CD4-positive, alpha-beta T cell treated with Interleukin-15 for 1 hour (primary cell): ENCODE data around the gene CPEB3.

Experiments
- DNase-seq: peaks from one replicate; pipeline ENCODE4 v3.0.0-alpha.2; 2020

Gene CPEB3

DNA sequence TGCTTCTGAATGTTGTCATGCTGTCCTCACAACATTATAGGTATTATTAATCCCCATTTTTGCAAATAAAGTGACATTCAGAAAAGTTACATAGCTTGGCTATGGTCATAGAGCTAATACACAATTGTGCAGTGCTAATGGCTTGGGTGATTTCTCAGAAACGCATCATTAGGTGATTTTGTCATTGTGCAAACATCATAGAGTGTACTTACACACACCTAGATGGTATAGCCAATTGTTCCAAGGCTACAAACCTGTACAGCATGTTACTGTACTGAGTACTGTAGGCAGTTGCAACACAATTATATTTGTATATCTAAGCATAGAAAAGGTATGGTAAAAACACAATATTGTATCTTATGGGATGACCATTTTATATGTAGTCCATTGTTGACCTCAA is 276.3 kb downstream of the CPEB3 start:
- DNase-seq = no peak

DNA sequence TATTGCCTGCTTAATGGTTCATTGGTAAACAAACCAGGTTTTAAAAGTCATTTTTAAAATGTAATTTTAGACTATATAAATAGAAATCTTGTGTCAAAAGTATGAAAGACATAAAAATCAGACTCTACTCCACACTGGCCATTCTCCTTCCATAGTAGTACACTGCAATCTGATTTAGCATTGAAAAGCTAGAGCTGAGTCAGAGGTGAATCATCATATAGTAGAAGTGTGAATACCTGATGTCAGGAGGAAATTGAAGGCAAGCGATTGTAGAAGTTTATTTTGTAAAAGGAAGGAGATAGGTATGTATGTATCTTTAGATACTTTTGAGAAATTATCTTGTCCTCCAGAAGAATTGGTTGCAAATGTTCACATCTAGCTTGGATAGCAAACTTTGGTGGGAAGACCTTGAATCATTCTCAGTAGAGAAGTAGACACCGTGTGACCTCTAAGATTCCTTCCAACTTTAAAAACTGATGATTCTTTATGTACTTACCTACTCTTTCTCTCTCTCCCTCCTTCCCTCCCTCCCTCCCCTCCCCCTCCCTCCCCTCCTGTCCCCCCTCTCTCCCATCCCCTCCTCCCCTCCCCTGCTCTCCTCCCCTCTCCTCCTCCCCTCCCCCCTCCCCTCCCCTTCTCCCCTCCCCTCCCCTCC is 279.2 kb downstream of the CPEB3 start:
- DNase-seq = no peak

DNA sequence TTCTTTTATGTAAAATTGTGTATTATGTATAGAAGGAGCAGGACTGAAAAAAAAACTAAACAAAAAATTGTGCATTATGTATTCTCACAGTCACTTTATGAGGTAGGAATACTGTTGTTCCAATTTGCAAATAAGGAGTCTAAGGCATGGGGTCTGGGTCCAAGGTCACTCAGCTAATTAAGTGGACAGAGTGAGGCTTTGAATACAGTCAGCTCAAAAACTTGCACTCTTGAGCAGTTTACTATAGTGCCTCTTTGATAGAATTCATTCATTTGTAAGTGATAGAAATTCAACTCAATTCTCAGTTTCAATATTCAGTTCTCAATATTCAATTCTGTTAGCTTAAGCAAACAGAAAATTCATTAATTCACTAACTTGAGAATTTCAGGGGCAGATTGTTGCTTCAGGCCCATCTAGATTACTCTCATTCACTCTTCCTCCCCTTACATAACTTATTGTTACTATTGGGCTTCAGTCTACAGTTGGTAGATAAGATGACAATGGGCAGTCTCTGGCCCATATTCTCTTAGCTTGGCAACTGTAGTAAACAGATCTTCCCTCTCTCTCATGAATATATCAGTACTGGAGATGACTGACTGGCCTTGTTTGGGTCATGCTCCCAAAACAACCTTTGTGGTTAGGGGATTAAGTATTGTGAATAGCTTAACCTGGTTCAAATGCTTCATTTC is 280.7 kb downstream of the CPEB3 start:
- DNase-seq = no peak

DNA sequence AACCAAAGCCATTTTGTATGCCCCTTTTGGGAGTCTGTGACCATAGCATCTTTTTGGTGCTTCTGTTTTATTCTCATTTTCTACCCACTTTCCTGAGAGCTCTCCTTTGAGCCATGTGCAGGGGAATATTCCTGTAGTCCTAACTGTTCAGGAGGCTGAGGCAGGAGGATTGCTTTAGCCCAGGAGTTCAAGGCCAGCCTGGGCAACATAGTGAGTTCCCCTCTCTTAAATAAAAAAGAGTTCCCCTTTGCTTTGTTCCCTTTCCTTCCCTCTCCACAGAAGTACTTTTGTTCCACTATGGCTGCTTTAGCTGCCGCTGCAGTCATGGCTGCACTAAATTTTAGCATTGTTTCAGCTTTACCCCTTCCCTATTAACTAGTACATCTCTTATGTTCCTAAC is 281.4 kb downstream of the CPEB3 start:
- no peak for DNase-seq

DNA sequence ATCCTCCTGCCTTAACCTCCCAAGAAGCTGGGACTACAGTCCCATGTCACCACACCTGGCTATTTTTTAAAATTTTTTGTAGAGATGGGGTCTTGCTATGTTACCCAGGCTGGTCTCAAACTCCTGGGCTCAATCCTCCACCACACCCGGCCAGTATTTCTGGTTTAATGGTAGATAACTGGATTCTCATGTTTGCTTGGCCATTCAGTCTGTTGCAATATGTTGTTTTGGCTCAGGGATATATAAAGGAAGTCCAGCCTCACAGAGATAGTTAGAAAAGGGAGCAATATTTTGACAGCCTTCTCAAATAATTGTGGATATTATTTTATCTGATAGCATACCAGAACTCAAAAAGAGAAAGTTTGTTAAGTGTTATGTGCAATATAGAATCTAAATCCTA is 284.9 kb downstream of the CPEB3 start:
- no peak for DNase-seq

DNA sequence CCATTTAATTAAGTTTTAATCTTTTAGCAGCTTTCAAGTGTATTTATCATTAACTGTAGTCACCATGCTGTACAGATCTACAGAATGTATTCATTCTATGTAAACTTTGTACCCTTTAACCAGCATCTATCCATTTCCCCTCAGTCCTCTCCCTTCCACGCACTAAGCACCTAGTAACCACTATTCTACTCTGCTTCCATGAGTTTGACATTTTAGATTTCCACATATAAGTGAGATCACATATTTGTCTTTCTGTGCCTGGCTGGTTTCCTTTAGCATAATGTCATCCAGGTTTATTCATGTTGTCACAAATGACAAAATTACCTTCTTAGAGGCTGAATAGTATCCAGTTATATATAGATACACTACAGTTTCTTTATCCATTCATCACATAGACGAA is 287.6 kb downstream of the CPEB3 start:
- DNase-seq = no peak

DNA sequence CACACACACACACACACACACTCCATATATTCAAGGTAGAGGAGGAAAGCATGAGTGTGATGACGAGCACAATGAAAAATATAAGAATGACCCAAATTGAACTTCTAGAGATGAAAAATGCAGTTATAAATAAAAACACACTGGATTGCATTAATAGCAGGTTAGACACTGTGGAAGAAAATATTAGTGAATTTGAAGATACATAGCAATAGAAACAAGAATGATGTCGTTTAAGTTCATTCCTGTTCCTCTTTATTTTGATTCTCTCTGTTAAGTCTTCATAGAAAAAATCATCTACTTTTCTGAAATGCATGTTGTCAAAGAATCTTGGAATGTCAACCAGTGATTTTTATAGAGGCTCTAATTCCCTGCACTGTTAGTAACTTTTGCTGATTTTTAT is 288.9 kb downstream of the CPEB3 start:
- DNase-seq = no peak

DNA sequence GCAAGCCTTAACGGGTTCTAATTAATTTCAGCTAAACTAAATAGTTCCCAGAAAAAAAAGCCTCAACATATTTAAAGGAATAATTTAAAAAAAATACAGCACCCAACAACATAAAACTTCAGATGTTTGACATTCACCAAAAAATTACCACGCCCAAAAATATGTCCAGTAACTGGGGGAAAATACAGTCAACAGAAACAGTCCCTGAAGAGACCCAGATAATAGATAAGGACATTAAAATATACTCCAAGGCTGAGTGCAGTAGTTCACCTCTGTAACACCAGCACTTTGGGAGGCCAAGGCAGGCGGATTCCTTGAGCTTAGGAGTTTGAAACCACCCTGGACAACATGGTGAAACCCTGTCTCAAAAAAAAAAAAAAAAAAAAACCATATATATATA is 289.3 kb downstream of the CPEB3 start:
- no peak for DNase-seq
